Prostate gland (tissue), 2 donors: ENCODE results near the gene COX20.

Source experiments
- POLR2A ChIP-seq: fragments of 450-650 bp; IDR thresholded peaks from one replicate; pipeline ENCODE4 v1.6.1; 2016; ENCODE audit warnings: antibody characterized with exemption, mild to moderate bottlenecking
- POLR2AphosphoS5 ChIP-seq: sonication (generic); formaldehyde crosslinking; IDR thresholded peaks from one replicate; pipeline ENCODE4 v1.6.1; 2017; ENCODE audit warnings: antibody characterized with exemption
- TF ChIP-seq, protein P1 (sequence below), 4 experiments: fragments of 200-600 bp in 2 of 4; fragments of 450-650 bp in 2 of 4; sonication (generic) in 2 of 4; IDR thresholded peaks; 1 replicate in 3 of 4; 2 replicates in 1 of 4; pipeline ENCODE4 v1.5.1; 2016 to 2019; ENCODE audit warnings: antibody characterized with exemption in 4 of 4, mild to moderate bottlenecking in 2 of 4, moderate library complexity in 2 of 4

DNA sequence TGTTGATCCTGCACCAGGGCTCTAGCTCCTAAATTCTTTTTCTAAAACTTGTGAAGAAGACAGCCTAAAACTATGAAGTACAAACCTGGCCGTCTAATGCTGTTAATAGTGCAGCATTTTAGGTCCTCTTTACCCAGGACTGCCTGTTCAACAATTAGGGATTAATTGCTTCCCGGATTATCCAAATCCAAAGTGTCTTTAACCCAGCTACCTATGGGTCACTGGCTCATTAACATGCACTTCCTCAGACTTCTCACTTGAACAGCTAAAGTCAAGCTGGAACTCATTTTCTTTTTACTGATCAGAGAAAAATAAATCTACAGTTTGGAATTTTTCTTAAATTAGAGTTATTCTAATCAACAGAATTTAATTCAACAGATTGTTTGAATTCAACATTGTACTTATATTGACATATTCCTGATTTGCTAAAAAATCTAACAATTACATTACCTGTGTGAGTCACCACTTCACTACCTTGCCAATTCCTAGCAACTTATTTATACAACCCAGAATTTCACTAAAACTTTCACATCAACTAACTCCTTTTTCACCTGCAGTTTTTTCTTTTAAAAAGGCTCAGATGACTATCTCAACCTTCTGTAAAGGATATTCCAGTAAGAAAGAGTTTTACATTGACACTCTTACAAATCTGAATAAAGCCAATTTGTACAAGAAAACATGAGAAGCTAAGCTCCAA is 25.6 kb downstream of the COX20 start:
- no peak for TF ChIP-seq POLR2A
- TF ChIP-seq, protein P1, sequence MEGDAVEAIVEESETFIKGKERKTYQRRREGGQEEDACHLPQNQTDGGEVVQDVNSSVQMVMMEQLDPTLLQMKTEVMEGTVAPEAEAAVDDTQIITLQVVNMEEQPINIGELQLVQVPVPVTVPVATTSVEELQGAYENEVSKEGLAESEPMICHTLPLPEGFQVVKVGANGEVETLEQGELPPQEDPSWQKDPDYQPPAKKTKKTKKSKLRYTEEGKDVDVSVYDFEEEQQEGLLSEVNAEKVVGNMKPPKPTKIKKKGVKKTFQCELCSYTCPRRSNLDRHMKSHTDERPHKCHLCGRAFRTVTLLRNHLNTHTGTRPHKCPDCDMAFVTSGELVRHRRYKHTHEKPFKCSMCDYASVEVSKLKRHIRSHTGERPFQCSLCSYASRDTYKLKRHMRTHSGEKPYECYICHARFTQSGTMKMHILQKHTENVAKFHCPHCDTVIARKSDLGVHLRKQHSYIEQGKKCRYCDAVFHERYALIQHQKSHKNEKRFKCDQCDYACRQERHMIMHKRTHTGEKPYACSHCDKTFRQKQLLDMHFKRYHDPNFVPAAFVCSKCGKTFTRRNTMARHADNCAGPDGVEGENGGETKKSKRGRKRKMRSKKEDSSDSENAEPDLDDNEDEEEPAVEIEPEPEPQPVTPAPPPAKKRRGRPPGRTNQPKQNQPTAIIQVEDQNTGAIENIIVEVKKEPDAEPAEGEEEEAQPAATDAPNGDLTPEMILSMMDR (IDR thresholded peaks at IDR 0.05), result no peak
- no peak for TF ChIP-seq POLR2AphosphoS5
